HuH-7 (cell line): ENCODE measurements around the gene SLC35B2.
"Not testable (repeated sequence)": the region's sequence is repeated elsewhere in the genome, so short reads cannot be mapped to it uniquely, and the experiment has no call there.

Experiments used
- DNase-seq: peaks from one replicate; pipeline ENCODE4 v3.0.0; 2011; ENCODE audit warnings: low spot score

SLC35B2 gene

GRCh38 chr6:44234101-44235025, 23.0 kb downstream of the SLC35B2 start:
- no peak for DNase-seq

DNA sequence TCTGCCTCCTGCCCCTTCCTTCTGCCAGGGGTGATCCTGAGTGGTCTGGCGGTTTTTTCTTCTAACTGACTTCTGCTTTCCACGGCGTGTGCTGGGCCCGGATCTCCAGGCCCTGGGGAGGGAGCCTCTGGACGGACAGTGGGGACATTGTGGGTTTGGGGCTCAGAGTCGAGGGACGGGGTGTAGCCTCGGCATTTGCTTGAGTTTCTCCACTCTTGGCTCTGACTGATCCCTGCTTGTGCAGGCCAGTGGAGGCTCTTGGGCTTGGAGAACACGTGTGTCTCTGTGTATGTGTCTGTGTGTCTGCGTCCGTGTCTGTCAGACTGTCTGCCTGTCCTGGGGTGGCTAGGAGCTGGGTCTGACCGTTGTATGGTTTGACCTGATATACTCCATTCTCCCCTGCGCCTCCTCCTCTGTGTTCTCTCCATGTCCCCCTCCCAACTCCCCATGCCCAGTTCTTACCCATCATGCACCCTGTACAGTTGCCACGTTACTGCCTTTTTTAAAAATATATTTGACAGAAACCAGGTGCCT, 23.7 kb downstream of the SLC35B2 start:
- no peak for DNase-seq

GRCh38 chr6:44232676-44233566, 24.4 kb downstream of the SLC35B2 start:
- no peak for DNase-seq

- DNase-seq, result not testable (repeated sequence)
Observed at GRCh38 chr6:44231426-44231825, 25.9 kb downstream of the SLC35B2 start.

GRCh38 chr6:44230034-44230675, 27.2 kb downstream of the SLC35B2 start:
- no peak for DNase-seq

DNA sequence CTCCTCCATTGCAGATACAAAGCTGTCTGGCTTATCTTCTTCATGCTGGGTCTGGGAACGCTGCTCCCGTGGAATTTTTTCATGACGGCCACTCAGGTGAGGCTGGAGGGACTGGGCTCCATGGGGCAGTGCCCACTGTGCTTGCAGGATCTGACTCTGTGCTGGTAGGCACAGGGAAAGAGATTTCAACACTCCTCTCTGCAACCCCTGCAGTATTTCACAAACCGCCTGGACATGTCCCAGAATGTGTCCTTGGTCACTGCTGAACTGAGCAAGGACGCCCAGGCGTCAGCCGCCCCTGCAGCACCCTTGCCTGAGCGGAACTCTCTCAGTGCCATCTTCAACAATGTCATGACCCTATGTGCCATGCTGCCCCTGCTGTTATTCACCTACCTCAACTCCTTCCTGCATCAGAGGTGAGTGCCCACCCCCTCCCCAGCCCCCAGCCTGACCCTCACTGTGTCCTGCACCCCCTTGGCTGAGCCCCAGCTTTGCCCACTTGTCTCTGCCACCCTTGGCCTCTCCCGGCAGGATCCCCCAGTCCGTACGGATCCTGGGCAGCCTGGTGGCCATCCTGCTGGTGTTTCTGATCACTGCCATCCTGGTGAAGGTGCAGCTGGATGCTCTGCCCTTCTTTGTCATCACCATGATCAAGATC, 27.8 kb downstream of the SLC35B2 start:
- no peak for DNase-seq

DNA sequence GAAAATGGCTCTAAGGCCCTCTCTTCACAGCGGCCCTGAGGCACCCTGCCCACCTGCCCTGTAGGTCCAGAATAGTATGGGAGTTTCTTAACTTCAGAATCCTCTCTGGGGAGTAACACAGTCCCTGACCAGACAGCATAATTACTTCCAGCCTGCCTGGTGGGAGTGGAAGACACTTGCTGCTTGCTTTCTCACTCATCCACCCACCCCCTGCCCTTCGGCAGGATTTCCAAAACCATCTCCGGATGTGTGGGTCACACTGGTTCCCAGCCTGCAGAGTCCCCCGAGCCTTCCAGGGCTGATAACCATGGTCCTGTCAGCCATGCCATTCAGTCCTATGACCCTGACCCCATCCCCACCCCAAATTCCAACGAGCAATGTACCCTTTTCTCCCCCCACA, 28.5 kb downstream of the SLC35B2 start:
- no peak for DNase-seq

DNA sequence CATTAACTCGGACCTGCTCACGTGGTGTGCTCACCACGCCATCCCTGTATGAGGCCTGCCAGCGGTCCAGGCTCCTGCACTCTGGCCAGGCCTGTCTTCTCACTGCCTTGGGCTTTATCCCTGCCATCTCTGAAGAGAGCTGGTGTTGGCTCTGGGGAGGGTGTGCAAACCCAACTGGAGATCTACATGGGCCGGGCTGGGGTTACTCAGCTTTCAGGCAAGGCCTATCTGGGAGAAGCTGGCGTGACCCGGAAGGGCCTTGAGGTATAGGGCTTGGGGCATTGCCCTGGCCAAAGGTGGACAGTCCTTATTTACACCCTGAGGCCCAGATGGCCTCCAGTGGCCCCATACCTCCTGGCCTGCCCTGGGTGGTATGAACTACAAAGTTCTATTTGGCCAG, 28.9 kb downstream of the SLC35B2 start:
- DNase-seq, result no peak

DNA sequence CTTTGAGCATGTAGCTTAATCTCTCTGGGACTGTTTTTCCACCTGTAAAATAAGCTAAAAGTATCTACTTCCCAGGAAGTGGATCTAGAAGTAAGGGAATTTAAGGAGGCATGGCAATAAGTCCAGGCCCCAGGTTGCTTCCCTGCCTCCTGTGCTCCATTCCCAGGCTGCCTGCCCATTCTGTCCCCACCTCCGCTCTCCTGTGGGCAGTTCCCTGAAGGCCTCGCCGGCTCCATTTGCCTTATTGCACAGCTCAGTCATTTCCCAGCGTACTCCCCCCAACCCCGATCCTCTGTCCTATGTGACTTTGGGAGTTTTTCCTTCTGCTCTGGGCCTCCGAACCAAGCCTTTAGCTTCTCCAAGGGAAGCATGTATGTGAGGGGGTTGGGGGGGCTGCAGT, 29.3 kb downstream of the SLC35B2 start:
- no peak for DNase-seq

- no peak for DNase-seq
Observed at GRCh38 chr6:44227148-44227793, 30.1 kb downstream of the SLC35B2 start.

GRCh38 chr6:44226368-44227147, 30.8 kb downstream of the SLC35B2 start:
- no peak for DNase-seq

DNA sequence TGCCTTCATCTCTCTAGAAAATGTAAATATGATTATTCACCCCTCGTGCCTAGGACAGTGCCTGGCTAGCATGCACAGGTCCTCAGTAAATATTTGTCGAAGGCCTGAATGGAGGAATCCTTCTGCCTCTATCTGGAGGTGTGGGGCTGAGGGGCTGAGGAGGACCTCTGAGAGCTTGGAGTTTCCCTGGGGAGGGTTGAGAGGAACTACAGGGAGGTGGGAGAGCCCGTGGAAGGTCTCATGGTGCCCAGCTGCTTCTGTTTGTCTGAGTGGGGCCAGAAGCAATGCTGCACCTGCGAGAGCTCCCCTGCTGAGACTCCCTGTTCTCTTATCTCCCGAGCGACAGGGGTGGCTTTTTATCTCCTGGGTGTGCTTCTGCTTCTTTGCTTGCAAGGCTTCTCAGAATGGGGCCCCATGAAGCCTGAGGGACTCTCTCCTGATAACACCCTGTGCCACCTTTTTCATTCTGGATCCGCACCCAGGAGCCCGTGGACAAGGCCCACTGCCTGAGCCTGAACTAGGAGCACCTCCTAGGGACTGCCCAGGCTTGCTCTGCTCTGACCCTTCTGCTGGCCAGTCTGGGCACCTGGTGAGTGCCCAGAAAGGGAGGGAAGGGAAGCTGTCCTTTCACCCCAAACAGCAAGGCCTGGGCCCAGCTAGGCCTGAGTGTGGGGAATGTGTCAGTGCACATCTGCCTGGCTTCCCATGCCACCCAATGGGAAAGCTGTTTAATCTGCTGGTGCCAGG, 31.6 kb downstream of the SLC35B2 start:
- DNase-seq, result no peak

GRCh38 chr6:44224965-44225305, 32.4 kb downstream of the SLC35B2 start:
- DNase-seq, result no peak

GRCh38 chr6:44224029-44224964, 33.0 kb downstream of the SLC35B2 start:
- DNase-seq, result no peak

DNA sequence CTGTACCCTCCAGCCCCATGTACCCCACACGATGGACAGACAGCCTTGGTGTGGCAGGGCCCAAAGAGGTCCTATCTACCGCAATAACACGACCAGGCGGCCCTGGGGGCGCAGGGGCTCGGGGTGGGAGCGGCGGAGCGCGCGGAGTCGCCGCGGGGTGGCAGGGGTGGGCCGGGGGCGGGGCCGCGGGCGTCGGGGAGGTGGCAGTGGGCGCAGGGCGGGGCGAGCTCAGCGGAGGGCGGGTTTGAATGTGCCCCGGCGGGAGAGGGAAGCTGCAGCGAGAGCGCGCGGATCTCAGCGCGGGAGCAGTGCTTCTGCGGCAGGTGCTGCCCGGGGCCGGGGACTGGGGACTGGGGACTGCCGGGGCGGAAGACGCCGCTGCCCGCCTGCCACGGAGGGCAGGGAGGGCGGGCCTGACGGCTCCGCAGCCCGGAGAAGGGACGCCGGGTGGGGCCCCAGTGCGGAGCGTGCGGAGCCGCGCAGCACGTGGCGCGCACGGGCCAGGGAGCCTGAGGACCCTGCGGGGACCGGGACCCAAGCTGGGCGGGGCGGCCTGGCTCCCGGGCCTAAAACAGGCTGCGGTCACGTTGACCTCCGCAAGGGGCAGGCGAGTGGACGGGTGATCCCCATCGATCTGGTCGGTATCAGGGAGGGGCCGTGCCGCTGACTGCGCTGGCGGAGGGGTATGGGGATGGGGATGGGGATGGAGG, 33.9 kb downstream of the SLC35B2 start, which contains the start of gene SLC29A1:
Gene SLC29A1, plus strand, starts transcription at position 277 of the 710 bp plus-strand sequence. CDS start 3,719 bp downstream, outside the sequence.
- DNase-seq, result peak; percentile 84

DNA sequence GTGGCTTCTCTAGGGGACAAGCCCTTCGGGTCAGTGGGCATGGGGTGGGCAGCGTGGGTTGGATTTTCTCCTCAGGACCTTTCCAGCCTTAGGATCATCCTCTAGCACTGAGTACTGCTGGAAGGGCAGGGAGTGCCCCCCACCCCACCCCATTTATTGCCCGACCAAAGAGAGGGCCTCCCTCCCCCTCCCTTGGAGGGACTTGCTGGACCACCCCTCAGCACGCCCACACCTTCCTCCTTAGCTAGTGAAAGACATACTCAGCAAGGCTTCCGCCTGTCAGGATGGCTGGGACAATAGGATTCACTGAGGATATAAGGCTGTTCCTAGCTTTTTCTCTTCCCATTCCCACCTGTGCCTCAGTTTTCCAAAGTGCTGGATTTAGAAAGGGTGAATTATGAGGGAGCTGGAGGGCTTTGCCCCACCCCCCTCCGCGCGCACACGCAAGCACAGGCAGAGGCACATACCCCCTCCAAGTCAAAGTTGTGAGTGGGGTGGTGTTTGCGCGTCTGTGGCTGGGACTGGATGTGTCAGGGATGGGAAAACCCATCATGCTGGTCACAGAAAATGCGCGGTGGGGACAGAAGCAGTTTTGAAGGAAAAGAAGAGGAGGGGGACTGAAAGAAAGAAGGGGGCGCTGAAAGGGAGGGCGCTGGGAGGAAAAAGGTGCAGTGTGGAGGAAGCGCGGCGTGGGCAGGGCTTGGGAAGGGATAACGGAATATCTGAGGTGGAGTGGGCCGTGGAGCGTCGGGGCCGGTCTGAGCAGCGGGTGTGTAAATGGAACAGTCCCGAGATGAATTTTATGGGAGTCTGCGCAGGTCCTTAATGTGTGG, 34.6 kb downstream of the SLC35B2 start:
- no peak for DNase-seq

- DNase-seq, result no peak
Observed at GRCh38 chr6:44221961-44222335, 35.4 kb downstream of the SLC35B2 start.
